HepG2 (cell line): Measurements from ENCODE around the gene CD248. TPM values are rescaled to one million over a fixed set of nuclear protein-coding genes. Genes with fewer than 3 reads are reported as not detected.
A peak's percentile ranks its signal among the peaks of the same experiment; 100 is the strongest.

Experiments
- FOXK1 ChIP-seq: sonication (generic); formaldehyde crosslinking; IDR thresholded peaks from 2 replicates; pipeline ENCODE4 v1.4.0; 2020; ENCODE audit warnings: low read depth, missing genetic modification reagents, borderline replicate concordance
- GFI1 ChIP-seq: sonication (generic); formaldehyde crosslinking; IDR thresholded peaks from 2 replicates; pipeline ENCODE4 v1.5.0; 2020; ENCODE audit warnings: missing genetic modification reagents, mild to moderate bottlenecking, borderline replicate concordance
- GLI4 ChIP-seq: sonication (generic); formaldehyde crosslinking; IDR thresholded peaks from 2 replicates; pipeline ENCODE4 v1.5.1; 2020; ENCODE audit warnings: missing genetic modification reagents, mild to moderate bottlenecking, moderate library complexity, borderline replicate concordance
- HDAC1 ChIP-seq: sonication (generic); formaldehyde crosslinking; IDR thresholded peaks from 2 replicates; pipeline ENCODE4 v1.5.1; 2020; ENCODE audit warnings: mild to moderate bottlenecking, missing genetic modification reagents
- HOXA5 ChIP-seq: sonication (generic); formaldehyde crosslinking; IDR thresholded peaks from 2 replicates; pipeline ENCODE4 v1.4.0; 2020; ENCODE audit warnings: missing genetic modification reagents
- MEIS1 ChIP-seq: sonication (generic); formaldehyde crosslinking; IDR thresholded peaks from 2 replicates; pipeline ENCODE4 v1.9.0; 2021; ENCODE audit warnings: mild to moderate bottlenecking, missing genetic modification reagents, moderate library complexity, borderline replicate concordance
- NFRKB ChIP-seq: fragments of 450-650 bp; IDR thresholded peaks from 2 replicates; pipeline ENCODE4 v1.6.1; 2017
- PRMT3 ChIP-seq: sonication (generic); formaldehyde crosslinking; IDR thresholded peaks from 2 replicates; pipeline ENCODE4 v1.8.1; 2022; ENCODE audit warnings: low read depth, mild to moderate bottlenecking, moderate library complexity, missing genetic modification reagents, borderline replicate concordance
- SAP130 ChIP-seq: IDR thresholded peaks from 2 replicates; pipeline ENCODE4 v1.6.1; 2016; ENCODE audit warnings: low read depth
- SMAD3 ChIP-seq: sonication (generic); formaldehyde crosslinking; IDR thresholded peaks from 2 replicates; pipeline ENCODE4 v1.4.0; 2020; ENCODE audit warnings: missing genetic modification reagents
- YEATS2 ChIP-seq: sonication (generic); formaldehyde crosslinking; IDR thresholded peaks from 2 replicates; pipeline ENCODE4 v1.4.0; 2020; ENCODE audit warnings: missing genetic modification reagents, borderline replicate concordance
- ZFP36L2 ChIP-seq: sonication (generic); formaldehyde crosslinking; IDR thresholded peaks from 2 replicates; pipeline ENCODE4 v1.4.0; 2020; ENCODE audit warnings: missing genetic modification reagents
- ZNF367 ChIP-seq: sonication (generic); formaldehyde crosslinking; IDR thresholded peaks from 2 replicates; pipeline ENCODE4 v1.4.0; 2020; ENCODE audit warnings: missing genetic modification reagents, borderline replicate concordance
- ZNF556 ChIP-seq: sonication (generic); formaldehyde crosslinking; IDR thresholded peaks from 2 replicates; pipeline ENCODE4 v1.4.0; 2020; ENCODE audit warnings: mild to moderate bottlenecking, missing genetic modification reagents, borderline replicate concordance
- ZNF564 ChIP-seq: sonication (generic); formaldehyde crosslinking; IDR thresholded peaks from 2 replicates; pipeline ENCODE4 v1.8.1; 2023; ENCODE audit warnings: mild to moderate bottlenecking, missing genetic modification reagents
- ZNF775 ChIP-seq: sonication (generic); formaldehyde crosslinking; IDR thresholded peaks from 2 replicates; pipeline ENCODE4 v1.4.0; 2020; ENCODE audit warnings: missing genetic modification reagents, mild to moderate bottlenecking, moderate library complexity, borderline replicate concordance
- polyA plus RNA-seq, 8 experiments: library from polyadenylated mRNA; depleted of rRNA in 3 of 8; stranded (reverse) in 7 of 8; unstranded in 1 of 8; fragments of >200 nt; fragmentation: Illumina TruSeq in 4 of 8; extraction: Trizol in 4 of 8; gene quantifications; 2 replicates each; pipeline versions ENCODE4 v1.2.1 to v1.2.3, GENCODE V29; 2011 to 2016; ENCODE audit warnings: low read depth in 4 of 8, missing spikeins in 1 of 8, mixed read lengths in 1 of 8; ENCODE audit not compliant: insufficient read depth in 1 of 8
- total RNA-seq, 5 experiments: library from RNA; depleted of rRNA; stranded (reverse); fragments of >200 nt; fragmentation: Illumina TruSeq; extraction: Trizol; gene quantifications; 2 replicates each; pipeline ENCODE4 v1.2.3, GENCODE V29; 2016; ENCODE audit warnings: low read depth in 1 of 5
- TF ChIP-seq, protein P1 (sequence below): sonication (generic); formaldehyde crosslinking; IDR thresholded peaks from 2 replicates; pipeline ENCODE4 v1.4.0; 2020; ENCODE audit warnings: mild to moderate bottlenecking, missing genetic modification reagents
- TF ChIP-seq, protein P2 (sequence below): sonication (generic); formaldehyde crosslinking; IDR thresholded peaks from 2 replicates; pipeline ENCODE4 v1.4.0; 2020; ENCODE audit warnings: missing genetic modification reagents

Gene CD248
- total and polyA plus RNA-seq, 2 of the 13 experiments (the other 11 are each of a cell fraction or from before 2014, with no cell fraction given), result 0.25 to 0.35 TPM

- peak; percentile 83; the same call in 1 of the 2 replicates for TF ChIP-seq YEATS2 (CRISPR knock-in tag)
- peak; percentile 57; the same call in 1 of the 2 replicates for TF ChIP-seq ZNF367 (CRISPR knock-in tag)
- peak; percentile 51; the same call in 1 of the 2 replicates for TF ChIP-seq ZNF564
- TF ChIP-seq GLI4 (CRISPR knock-in tag), result no peak
- 0 out of 2 replicates have a peak, but pooled peaks have one; percentile 65 for TF ChIP-seq ZFP36L2
- TF ChIP-seq SMAD3 (CRISPR knock-in tag), result 0 out of 2 replicates have a peak, but pooled peaks have one; percentile 57
- no peak for TF ChIP-seq ZNF775 (CRISPR knock-in tag)
- TF ChIP-seq, protein P1, sequence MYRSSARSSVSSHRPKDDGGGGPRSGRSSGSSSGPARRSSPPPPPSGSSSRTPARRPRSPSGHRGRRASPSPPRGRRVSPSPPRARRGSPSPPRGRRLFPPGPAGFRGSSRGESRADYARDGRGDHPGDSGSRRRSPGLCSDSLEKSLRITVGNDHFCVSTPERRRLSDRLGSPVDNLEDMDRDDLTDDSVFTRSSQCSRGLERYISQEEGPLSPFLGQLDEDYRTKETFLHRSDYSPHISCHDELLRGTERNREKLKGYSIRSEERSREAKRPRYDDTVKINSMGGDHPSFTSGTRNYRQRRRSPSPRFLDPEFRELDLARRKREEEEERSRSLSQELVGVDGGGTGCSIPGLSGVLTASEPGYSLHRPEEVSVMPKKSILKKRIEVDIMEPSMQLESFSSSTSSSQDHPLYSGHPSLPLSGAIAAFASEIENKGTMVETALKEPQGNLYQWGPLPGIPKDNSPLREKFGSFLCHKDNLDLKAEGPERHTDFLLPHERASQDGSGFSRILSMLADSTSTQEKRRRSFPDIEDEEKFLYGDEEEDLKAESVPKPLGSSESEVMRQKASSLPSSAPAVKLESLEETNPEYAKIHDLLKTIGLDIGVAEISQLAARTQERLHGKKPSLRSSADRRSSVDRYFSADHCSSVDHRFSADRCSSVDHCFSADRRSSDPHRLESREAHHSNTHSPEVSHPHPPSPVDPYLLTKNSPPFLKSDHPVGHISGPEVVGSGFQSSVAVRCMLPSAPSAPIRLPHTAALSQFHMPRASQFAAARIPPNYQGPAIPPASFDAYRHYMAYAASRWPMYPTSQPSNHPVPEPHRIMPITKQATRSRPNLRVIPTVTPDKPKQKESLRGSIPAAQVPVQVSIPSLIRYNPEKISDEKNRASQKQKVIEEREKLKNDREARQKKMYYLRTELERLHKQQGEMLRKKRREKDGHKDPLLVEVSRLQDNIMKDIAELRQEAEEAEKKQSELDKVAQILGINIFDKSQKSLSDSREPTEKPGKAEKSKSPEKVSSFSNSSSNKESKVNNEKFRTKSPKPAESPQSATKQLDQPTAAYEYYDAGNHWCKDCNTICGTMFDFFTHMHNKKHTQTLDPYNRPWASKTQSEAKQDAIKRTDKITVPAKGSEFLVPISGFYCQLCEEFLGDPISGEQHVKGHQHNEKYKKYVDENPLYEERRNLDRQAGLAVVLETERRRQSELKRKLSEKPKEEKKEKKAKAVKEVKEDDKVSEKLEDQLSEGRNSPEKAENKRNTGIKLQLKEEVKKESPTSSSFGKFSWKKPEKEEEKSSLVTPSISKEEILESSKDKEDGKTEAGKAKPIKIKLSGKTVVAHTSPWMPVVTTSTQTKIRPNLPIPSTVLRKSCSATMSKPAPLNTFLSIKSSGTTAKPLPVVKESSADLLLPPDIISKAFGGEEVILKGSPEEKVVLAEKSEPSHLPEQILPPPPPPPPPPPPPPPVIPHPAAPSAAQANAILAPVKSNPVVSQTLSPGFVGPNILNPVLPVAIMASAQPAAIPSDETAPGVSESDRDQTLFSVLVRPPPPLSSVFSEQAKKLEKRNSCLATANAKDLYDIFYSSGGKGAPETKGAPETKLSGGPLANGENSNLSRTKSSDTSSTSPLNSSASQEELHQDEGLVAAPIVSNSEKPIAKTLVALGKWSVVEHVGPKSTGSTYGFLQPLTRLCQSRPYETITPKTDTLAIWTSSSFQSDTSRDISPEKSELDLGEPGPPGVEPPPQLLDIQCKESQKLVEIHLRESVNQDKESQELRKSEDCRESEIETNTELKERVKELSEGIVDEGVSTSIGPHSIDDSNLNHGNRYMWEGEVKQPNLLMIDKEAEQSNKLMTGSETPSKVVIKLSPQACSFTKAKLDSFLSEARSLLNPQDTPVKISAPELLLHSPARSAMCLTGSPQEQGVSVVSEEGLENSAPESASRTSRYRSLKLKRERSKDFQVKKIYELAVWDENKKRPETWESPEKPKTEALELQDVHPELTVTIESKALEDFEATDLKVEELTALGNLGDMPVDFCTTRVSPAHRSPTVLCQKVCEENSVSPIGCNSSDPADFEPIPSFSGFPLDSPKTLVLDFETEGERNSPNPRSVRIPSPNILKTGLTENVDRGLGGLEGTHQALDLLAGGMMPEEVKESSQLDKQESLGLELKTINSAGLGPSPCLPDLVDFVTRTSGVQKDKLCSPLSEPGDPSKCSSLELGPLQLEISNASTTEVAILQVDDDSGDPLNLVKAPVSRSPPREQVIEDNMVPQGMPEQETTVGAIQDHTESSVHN, result no peak
- peak; percentile 45; the same call in 1 of the 2 replicates for TF ChIP-seq HDAC1 (CRISPR knock-in tag)
- TF ChIP-seq SAP130 (CRISPR knock-in tag), result peak; percentile 85
- TF ChIP-seq NFRKB, result no peak
- peak; percentile 61; the same call in 1 of the 2 replicates for TF ChIP-seq ZNF556 (CRISPR knock-in tag)
- TF ChIP-seq, protein P2, sequence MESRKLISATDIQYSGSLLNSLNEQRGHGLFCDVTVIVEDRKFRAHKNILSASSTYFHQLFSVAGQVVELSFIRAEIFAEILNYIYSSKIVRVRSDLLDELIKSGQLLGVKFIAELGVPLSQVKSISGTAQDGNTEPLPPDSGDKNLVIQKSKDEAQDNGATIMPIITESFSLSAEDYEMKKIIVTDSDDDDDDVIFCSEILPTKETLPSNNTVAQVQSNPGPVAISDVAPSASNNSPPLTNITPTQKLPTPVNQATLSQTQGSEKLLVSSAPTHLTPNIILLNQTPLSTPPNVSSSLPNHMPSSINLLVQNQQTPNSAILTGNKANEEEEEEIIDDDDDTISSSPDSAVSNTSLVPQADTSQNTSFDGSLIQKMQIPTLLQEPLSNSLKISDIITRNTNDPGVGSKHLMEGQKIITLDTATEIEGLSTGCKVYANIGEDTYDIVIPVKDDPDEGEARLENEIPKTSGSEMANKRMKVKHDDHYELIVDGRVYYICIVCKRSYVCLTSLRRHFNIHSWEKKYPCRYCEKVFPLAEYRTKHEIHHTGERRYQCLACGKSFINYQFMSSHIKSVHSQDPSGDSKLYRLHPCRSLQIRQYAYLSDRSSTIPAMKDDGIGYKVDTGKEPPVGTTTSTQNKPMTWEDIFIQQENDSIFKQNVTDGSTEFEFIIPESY (CRISPR knock-in tag), result peak; percentile 68; the same call in 1 of the 2 replicates
- TF ChIP-seq GFI1, result peak; percentile 55; the same call in 1 of the 2 replicates
- TF ChIP-seq FOXK1 (CRISPR knock-in tag), result peak; percentile 57; the same call in 1 of the 2 replicates
- peak; percentile 60; the same call in 1 of the 2 replicates for TF ChIP-seq PRMT3
- TF ChIP-seq MEIS1, result 0 out of 2 replicates have a peak, but pooled peaks have one; percentile 27
- peak; percentile 60; the same call in 1 of the 2 replicates for TF ChIP-seq HOXA5 (CRISPR knock-in tag)
Measured at GRCh38 chr11:66328302-66329144, 11.7 kb upstream of the CD248 start (continued).
